K562 (cell line): ENCODE data around the gene GRB10. TPM values are rescaled to one million over a fixed set of nuclear protein-coding genes. Genes with fewer than 3 reads are reported as not detected.

Source experiments
- polyA plus RNA-seq, 8 experiments: library from polyadenylated mRNA; depleted of rRNA in 4 of 8; stranded (reverse) in 5 of 8; unstranded in 3 of 8; fragments of >200 nt; fragmentation: Nextera tagmentation in 2 of 8; fragmentation: Illumina TruSeq in 1 of 8; extraction: Ambion mirVana in 2 of 8; extraction: Trizol in 1 of 8; gene quantifications; 2 replicates each; pipeline versions ENCODE4 v1.2.1 to v1.2.3, GENCODE V29; 2011 to 2014; ENCODE audit warnings: inconsistent platforms in 1 of 8, missing spikeins in 1 of 8
- total RNA-seq, 7 experiments: library from RNA; depleted of rRNA in 6 of 7; stranded (reverse); fragments of >200 nt in 6 of 7; fragmentation: Illumina TruSeq in 2 of 7; extraction: Trizol in 2 of 7; gene quantifications; 2 replicates each; pipeline versions ENCODE4 v1.2.1 to v1.2.3, GENCODE V29; 2011 to 2021; ENCODE audit warnings: low replicate concordance in 1 of 7

Gene GRB10
- total and polyA plus RNA-seq, 9 of the 15 experiments (the other 6 are each of a cell fraction or from before 2014, with no cell fraction given), result 8.9 to 88.5 (median 40.7) TPM

Other genes starting within 250 kb of the GRB10 start
- gene DDC, start 217.5 kb downstream of the GRB10 start, total RNA-seq (2014; rRNA removed), result not detected in 2 replicates
- not detected in 2 replicates for gene DDC, start 217.5 kb downstream of the GRB10 start, total RNA-seq (2014; rRNA removed; fragmentation: Illumina TruSeq; extraction: Trizol)
- not detected in 2 replicates for gene DDC, start 217.5 kb downstream of the GRB10 start, total RNA-seq (2015; rRNA removed; fragmentation: Illumina TruSeq; extraction: Trizol)
- not detected in 2 replicates for gene DDC, start 217.5 kb downstream of the GRB10 start, total RNA-seq (2021)
- not detected in 2 replicates for gene DDC, start 217.5 kb downstream of the GRB10 start, polyA plus RNA-seq (2011; rRNA removed)
- gene DDC, start 217.5 kb downstream of the GRB10 start, polyA plus RNA-seq (2014; fragmentation: Illumina TruSeq; extraction: Trizol), result not detected in 2 replicates
- gene DDC, start 217.5 kb downstream of the GRB10 start, polyA plus RNA-seq (2014; fragmentation: Nextera tagmentation; extraction: Ambion mirVana), result not detected
- 0.18 TPM in 1 of 2 replicates, not detected in the other for gene DDC, start 217.5 kb downstream of the GRB10 start, polyA plus RNA-seq (2014; rRNA removed)